ENCODE results near the gene TRAPPC12.
"Not testable (repeated sequence)": the region's sequence is repeated elsewhere in the genome, so short reads cannot be mapped to it uniquely, and the experiment has no call there.

Gene TRAPPC12

DNA sequence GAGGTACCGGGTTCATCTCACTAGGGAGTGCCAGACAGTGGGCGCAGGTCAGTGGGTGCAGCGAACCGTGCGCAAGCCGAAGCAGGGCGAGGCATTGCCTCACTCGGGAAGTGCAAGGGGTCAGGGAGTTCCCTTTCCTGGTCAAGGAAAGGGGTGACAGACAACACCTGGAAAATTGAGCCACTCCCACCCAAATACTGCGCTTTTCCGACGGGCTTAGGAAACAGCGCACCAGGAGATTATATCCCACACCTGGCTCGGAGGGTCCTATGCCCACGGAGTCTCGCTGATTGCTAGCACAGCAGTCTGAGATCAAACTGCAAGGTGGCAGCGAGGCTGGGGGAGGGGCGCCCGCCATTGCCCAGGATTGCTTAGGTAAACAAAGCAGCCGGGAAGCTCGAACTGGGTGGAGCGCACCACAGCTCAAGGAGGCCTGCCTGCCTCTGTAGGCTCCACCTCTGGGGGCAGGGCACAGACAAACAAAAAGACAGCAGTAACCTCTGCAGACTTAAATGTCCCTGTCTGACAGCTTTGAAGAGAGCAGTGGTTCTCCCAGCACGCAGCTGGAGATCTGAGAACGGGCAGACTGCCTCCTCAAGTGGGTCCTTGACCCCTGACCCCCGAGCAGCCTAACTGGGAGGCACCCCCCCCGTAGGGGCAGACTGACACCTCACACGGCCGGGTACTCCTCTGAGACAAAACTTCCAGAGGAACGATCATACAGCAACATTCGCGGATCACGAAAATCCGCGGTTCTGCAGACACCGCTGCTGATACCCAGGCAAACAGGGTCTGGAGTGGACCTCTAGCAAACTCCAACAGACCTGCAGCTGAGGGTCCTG is 9.9 kb upstream of the TRAPPC12 start:
- DNase-seq: not testable (repeated sequence)

GRCh38 chr2:3376821-3377220 is 2.7 kb upstream of the TRAPPC12 start:
- DNase-seq: no peak

GRCh38 chr2:3377279-3377611 is 2.2 kb upstream of the TRAPPC12 start:
- no peak for DNase-seq

DNA sequence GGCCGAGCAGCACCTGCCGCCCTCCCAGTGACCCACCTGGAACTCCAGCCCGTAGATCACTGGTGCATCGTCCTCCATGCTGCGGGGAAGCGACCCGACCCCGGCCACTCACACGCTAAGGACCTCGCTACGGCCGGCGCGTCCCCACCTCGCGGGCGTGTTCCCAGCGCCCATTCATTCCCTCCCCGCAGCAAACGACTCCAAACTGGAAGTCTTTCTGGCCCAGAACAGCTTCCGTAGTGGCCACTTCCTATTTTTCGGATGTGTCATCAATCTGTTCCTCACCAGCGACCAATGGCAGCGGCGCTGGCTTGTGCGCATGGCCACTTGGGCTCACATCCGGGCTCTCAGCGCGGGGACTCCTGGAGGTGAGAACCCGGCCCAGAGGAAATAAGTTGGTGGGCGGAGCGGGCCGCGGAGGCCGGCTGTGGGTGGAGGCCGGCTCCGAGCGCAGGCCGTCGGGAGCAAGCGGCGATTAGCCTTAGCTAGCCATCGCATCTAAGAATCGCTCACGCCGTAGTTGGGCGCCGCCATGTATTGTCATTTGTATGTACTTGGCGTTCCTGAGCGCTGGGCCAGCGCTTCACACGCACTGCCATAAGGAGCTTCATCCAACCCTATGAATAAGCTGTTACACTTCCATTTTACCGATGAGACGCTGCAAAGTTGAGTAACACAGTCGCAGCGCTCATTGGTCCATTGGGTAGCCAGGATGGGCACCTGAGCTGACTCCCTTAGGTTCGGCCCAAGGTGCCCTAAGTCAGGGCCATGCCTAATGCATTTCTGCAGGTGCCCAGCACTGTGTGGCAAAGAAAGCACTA is 1.7 kb upstream of the TRAPPC12 start, which contains the start of gene EIPR1:
TSS of gene EIPR1 (minus strand) at position 207 of the 821 bp plus-strand sequence. CDS start at position 78, 129 bp downstream.
- peak; percentile 90 for DNase-seq

DNA sequence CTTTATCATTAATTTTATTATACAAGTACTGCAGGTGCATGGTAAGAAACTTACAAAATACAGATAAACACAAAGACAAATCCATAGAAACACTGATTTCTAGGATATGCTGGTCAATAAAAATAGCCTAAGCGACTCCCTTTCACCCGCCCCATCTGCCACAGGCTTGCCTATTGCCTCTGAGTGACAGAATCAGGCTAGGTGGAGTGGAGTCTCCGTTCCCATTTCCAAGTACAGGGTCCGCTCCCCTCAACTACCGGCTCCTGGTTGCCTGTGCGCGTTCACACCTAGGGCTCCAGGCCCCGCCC is 201 bp upstream of the TRAPPC12 start:
- no peak for DNase-seq

- no peak for DNase-seq
Observed at GRCh38 chr2:3386448-3386958, 7.0 kb downstream of the TRAPPC12 start.

DNA sequence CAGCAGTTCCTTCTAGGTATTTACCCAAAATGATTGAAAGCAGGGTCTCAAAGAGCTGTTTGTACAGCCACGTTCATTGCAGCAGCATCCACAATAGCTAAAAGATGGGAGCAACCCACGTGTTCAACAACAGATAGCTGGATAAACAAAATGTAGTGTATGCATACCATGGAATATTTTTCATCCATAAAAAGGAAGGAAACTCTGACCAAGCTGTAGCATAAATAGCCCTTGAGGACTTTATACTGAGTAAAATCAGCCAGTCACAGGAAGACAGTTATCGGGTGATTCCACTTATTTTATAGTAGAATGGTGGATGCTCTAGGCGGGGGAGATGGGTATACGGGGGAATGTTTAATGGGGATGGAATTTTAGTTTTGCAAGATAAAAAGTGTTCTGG is 7.5 kb downstream of the TRAPPC12 start:
- no peak for DNase-seq

- DNase-seq: no peak
Observed at GRCh38 chr2:3387644-3388411, 8.3 kb downstream of the TRAPPC12 start.

DNA sequence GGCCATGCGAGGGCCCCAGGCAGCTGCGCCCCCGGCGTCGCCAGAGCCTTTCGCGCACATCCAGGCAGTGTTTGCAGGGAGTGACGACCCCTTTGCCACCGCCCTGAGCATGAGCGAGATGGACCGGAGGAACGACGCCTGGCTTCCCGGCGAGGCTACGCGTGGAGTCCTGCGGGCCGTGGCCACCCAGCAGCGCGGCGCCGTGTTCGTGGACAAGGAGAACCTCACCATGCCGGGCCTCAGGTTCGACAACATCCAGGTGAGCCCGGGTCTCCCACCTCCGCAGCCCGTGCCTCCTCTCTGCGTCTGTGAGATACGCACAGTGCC is 8.9 kb downstream of the TRAPPC12 start:
- no peak for DNase-seq

- no peak for DNase-seq
Observed at GRCh38 chr2:3389193-3389592, 9.7 kb downstream of the TRAPPC12 start.

GRCh38 chr2:3390041-3390440 is 10.5 kb downstream of the TRAPPC12 start:
- DNase-seq: no peak

- DNase-seq: no peak
Observed at GRCh38 chr2:3392216-3392615, 12.7 kb downstream of the TRAPPC12 start.

DNA sequence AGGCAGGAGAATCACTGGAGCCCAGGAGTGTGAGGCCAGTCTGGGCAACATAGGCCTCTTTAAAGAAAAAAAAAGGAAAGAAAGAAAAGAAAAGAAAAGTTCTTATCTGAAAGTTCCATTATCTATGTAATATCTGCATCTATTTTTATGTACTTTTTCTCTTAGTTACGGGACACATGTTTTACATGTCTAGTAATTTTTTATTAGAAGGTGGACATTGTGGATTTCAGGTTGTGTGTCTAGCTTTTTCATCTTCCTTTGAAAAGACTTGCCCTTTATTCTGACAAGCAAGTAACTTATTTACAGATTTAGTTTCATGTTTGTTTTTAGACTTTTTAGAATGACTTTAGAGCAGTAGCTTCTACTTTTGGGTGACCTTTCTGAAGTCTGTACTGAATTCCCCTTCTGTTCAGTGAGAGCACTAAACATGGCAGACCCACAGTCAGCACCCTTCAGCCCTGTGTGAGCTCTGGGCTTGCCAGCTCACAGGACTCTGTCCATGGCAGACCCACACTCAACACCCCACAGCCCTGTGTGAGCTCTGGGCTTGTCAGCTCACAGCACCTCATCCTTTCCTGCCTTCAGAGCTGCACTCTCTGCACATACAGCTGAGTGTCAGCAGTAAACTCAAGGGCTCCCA is 17.5 kb downstream of the TRAPPC12 start:
- no peak for DNase-seq

GRCh38 chr2:3398857-3399256 is 19.4 kb downstream of the TRAPPC12 start:
- no peak for DNase-seq

- DNase-seq: no peak
Observed at GRCh38 chr2:3399381-3399780, 19.9 kb downstream of the TRAPPC12 start.

DNA sequence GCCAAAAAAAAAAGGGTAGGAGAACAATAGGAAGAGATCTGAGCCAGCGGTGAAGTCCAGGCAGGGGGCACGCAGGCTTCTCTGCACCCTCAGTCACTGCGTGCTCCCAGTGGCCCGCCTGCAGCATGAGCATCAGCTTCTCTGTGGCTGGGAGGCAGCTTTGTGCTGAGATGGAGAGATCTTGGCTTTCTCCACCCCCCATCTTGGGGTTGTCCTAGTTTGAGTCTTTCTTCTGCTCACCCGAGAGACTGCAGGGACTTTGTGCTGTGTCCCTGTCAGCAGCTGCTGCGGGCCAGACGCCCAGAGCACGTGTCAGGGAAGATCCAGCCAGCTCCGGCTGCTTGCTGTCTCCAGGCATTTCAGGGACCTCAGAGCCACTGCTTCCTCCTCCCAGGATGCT is 20.3 kb downstream of the TRAPPC12 start:
- no peak for DNase-seq

DNA sequence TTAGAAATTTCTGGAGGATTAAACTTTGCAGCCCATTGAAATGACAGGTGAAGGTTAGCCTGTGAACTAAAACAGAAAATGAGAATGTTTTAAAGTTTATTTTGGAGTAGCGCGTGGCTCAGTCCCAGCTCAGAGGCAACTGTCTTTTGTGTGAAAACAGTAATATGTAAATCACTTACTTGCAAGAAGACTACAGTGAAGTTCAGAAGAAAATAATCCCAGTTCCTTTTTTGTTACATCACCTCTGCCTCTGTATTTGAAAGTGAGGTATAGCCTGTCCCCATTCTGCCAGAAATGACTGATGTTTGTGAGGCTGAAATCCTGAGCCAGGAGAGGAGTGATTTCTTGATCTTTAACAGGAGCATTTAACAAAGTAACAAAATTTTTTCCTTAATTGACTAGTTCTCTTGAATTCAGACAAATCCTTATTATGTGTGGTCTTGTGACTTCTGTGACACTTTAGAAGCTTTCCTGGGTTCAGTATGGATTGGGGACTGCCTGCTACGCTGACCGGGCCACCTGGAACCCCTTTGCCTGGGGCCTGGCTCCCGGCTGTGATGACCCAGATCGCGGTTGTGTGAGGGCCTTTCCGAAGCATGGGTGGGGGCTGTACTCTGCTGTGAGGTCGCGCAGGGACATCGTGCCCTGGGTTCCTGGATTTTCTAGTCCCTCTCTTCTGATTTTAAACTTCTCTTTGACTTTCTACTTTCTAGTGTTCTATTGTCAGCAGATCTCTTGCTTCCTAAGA is 24.3 kb downstream of the TRAPPC12 start:
- DNase-seq: no peak

DNA sequence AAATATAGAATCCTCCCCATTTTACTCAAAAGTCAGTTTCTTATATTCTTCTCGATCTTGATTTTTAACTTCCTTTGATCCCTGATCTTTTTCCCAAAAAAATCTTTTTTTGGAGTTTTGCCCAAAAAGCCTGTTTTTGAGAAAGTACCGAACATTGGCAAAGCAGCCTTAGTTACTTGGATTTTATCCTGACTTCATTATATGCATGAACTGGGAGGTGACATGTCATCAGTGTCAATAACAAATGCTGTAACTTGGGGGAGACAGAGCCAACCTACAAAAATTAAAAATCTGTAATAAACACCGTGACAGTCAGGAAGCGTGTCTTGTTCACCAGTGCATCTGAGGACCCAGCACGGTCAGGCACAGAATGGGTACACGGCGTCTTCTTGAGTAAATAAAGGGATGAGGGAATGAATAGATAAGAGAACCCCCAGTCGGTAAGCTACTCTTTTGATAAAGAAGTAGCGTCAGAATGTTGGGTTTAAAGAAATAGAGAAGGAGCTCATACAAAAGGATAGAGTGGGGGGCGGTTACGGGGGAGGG is 24.9 kb downstream of the TRAPPC12 start:
- DNase-seq: no peak

- DNase-seq: no peak
Observed at GRCh38 chr2:3405307-3405706, 25.8 kb downstream of the TRAPPC12 start.

GRCh38 chr2:3405876-3406275 is 26.4 kb downstream of the TRAPPC12 start:
- no peak for DNase-seq

DNA sequence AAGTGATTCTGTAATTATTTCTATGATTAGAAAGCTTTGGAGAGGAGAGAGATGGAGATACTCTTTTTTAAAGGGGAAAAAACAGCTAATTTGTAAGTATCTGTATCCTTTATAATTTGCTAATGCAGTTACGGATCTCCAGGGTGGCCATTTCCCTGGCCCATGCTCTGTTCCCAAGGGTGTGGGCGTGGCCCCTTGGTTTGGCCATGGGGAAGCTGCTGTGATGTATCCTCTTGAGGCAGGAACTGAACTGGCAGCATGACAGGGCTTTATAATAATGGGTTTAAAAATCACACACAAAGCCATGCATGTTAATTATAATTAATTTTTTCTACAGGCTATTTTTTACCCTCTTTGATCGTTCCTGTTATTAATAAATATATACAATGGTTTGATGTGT is 27.0 kb downstream of the TRAPPC12 start:
- no peak for DNase-seq

DNA sequence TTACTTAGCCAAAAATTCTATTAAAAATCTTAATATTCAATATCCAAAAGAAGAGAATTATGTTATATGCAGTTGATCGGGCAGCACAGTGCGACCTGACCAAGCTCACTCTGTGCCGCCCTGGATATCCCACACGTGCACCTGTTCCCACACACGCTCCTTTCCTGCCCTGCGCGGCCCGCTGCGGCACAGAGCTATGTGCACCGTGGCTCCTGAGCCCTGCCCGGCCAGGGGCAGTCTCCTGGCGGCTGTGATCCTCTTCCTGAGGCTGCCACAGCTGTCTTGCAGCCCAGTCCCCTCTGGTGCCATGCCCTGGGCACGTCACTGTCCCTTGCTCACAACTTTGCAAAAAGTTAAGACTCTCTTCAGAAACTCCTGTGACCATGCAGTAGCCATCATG is 29.3 kb downstream of the TRAPPC12 start:
- no peak for DNase-seq

All from stimulated activated CD4-positive, alpha-beta T cell treated with anti-CD3 and anti-CD28 coated beads, Interleukin-12 subunit alpha, Interleukin-12 subunit beta, amount 100 ng/mL, for 4 hours (primary cell).